ENCODE results near the gene MRPL49.
A peak's percentile ranks its signal among the peaks of the same experiment; 100 is the strongest.

The MRPL49 gene

DNA sequence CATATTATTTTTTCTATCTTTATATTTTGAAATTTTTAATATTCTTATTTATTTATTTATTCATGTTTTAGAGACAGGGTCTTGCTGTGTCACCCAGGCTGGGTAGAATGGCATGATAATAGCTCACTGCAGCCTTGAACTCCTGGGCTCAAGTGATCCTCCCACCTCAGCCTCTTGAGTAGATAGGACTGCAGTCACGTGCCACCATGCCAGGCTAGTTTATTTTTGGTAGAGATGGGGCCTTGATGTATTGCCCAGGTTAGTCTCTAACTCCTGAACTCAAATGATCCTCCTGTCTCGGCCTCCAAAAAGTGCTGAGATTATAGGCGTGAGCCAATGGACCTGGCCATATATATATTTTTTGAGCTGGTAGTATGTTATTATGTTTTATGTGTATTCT, 45.5 kb downstream of the MRPL49 start:
- no peak for ATAC-seq
- TF ChIP-seq SNAI2 (CRISPR knock-in tag; IDR thresholded peaks at IDR 0.05) = no peak
- no peak for TF ChIP-seq ESRRG (CRISPR knock-in tag; IDR thresholded peaks at IDR 0.05)
- no peak for TF ChIP-seq TCF4 (CRISPR knock-in tag; IDR thresholded peaks at IDR 0.05; ENCODE audit: borderline replicate concordance)

DNA sequence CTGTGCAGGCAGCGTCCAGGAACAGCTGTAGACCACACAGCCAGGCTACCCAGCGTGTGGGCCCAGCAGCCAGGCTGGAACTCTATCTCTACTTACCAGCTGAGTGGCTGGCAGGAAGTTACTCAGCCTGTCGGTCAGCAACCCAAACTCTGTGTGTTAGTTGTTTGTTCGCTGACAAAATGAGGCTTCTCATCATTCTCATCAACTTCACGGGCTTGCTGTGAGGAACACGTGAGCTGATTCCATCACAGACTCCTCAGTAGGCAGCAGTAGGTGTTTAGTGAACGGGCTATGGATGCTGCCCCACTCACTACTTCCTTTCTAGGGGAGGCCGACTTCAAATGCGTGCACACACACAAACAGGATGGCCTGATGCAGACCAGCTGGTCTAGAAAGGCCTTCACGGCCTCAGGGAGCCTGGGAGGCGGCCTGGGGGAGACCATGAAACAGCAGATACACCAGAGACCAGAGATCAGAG, 47.1 kb downstream of the MRPL49 start:
- peak; percentile 30; the same call in 1 of the 3 replicates for ATAC-seq
- TF ChIP-seq ARNTL (CRISPR knock-in tag; IDR thresholded peaks at IDR 0.05; ENCODE audit: borderline replicate concordance, low read depth) (no peak), ZNF565 (CRISPR knock-in tag; conservative IDR thresholded peaks at IDR 0.05; ENCODE audit: low read depth) (no peak), SNAI2 (CRISPR knock-in tag; IDR thresholded peaks at IDR 0.05) (no peak), ESRRG (CRISPR knock-in tag; IDR thresholded peaks at IDR 0.05) (no peak), ZNF70 (CRISPR knock-in tag; IDR thresholded peaks at IDR 0.05) (no peak), GLIS3 (CRISPR knock-in tag; IDR thresholded peaks at IDR 0.05) (no peak), PPARA (CRISPR knock-in tag; IDR thresholded peaks at IDR 0.05; ENCODE audit: borderline replicate concordance) (no peak), OSR1 (CRISPR knock-in tag; IDR thresholded peaks at IDR 0.05) (no peak), ZFP3 (CRISPR knock-in tag; IDR thresholded peaks at IDR 0.05) (no peak), ZNF8 (CRISPR knock-in tag; IDR thresholded peaks at IDR 0.05) (no peak), ZC3H10 (CRISPR knock-in tag; IDR thresholded peaks at IDR 0.05) (no peak), ZFP30 (CRISPR knock-in tag; IDR thresholded peaks at IDR 0.05) (no peak), TOX (CRISPR knock-in tag; IDR thresholded peaks at IDR 0.05; ENCODE audit: borderline replicate concordance) (no peak), TCF4 (CRISPR knock-in tag; IDR thresholded peaks at IDR 0.05; ENCODE audit: borderline replicate concordance) (no peak), RARB (CRISPR knock-in tag; IDR thresholded peaks at IDR 0.05) (no peak), BACH2 (CRISPR knock-in tag; IDR thresholded peaks at IDR 0.05; ENCODE audit: borderline replicate concordance) (no peak)
- TF ChIP-seq, protein P1, sequence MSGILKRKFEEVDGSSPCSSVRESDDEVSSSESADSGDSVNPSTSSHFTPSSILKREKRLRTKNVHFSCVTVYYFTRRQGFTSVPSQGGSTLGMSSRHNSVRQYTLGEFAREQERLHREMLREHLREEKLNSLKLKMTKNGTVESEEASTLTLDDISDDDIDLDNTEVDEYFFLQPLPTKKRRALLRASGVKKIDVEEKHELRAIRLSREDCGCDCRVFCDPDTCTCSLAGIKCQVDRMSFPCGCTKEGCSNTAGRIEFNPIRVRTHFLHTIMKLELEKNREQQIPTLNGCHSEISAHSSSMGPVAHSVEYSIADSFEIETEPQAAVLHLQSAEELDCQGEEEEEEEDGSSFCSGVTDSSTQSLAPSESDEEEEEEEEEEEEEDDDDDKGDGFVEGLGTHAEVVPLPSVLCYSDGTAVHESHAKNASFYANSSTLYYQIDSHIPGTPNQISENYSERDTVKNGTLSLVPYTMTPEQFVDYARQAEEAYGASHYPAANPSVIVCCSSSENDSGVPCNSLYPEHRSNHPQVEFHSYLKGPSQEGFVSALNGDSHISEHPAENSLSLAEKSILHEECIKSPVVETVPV (CRISPR knock-in tag; IDR thresholded peaks at IDR 0.05) = no peak
- TF ChIP-seq, protein P2, sequence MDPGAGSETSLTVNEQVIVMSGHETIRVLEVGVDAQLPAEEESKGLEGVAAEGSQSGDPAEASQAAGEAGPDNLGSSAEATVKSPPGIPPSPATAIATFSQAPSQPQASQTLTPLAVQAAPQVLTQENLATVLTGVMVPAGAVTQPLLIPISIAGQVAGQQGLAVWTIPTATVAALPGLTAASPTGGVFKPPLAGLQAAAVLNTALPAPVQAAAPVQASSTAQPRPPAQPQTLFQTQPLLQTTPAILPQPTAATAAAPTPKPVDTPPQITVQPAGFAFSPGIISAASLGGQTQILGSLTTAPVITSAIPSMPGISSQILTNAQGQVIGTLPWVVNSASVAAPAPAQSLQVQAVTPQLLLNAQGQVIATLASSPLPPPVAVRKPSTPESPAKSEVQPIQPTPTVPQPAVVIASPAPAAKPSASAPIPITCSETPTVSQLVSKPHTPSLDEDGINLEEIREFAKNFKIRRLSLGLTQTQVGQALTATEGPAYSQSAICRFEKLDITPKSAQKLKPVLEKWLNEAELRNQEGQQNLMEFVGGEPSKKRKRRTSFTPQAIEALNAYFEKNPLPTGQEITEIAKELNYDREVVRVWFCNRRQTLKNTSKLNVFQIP (CRISPR knock-in tag; IDR thresholded peaks at IDR 0.05; ENCODE audit: borderline replicate concordance, low read depth) = no peak
- TF ChIP-seq, protein P3, sequence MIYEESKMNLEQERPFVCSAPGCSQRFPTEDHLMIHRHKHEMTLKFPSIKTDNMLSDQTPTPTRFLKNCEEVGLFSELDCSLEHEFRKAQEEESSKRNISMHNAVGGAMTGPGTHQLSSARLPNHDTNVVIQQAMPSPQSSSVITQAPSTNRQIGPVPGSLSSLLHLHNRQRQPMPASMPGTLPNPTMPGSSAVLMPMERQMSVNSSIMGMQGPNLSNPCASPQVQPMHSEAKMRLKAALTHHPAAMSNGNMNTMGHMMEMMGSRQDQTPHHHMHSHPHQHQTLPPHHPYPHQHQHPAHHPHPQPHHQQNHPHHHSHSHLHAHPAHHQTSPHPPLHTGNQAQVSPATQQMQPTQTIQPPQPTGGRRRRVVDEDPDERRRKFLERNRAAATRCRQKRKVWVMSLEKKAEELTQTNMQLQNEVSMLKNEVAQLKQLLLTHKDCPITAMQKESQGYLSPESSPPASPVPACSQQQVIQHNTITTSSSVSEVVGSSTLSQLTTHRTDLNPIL (CRISPR knock-in tag; IDR thresholded peaks at IDR 0.05; ENCODE audit: low read depth) = no peak
- TF ChIP-seq, protein P4, sequence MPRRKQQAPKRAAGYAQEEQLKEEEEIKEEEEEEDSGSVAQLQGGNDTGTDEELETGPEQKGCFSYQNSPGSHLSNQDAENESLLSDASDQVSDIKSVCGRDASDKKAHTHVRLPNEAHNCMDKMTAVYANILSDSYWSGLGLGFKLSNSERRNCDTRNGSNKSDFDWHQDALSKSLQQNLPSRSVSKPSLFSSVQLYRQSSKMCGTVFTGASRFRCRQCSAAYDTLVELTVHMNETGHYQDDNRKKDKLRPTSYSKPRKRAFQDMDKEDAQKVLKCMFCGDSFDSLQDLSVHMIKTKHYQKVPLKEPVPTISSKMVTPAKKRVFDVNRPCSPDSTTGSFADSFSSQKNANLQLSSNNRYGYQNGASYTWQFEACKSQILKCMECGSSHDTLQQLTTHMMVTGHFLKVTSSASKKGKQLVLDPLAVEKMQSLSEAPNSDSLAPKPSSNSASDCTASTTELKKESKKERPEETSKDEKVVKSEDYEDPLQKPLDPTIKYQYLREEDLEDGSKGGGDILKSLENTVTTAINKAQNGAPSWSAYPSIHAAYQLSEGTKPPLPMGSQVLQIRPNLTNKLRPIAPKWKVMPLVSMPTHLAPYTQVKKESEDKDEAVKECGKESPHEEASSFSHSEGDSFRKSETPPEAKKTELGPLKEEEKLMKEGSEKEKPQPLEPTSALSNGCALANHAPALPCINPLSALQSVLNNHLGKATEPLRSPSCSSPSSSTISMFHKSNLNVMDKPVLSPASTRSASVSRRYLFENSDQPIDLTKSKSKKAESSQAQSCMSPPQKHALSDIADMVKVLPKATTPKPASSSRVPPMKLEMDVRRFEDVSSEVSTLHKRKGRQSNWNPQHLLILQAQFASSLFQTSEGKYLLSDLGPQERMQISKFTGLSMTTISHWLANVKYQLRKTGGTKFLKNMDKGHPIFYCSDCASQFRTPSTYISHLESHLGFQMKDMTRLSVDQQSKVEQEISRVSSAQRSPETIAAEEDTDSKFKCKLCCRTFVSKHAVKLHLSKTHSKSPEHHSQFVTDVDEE (CRISPR knock-in tag; IDR thresholded peaks at IDR 0.05) = no peak

DNA sequence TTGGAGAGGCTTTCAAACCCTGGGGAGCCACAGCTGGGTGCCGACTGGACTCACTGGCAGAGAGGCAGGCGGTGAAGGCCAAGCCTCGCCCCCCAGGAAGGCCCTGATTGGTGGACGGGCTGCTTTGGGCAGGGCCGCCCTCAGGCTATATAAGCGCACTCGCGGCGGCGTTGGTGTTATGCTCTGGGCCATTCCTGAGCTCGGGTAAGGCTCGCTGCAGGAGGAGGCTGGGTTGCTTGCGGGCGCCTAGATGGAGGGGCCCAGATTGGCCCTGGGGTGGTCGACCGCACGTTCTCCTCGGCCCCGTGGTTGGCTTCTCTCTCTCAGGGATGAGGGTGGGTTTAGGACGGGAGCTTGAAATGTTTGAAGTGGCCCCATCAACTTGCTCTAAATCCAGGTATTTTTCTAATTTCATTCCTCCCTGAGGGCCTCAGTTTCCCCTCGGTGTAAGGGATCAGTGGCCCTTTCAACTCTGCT, 48.0 kb downstream of the MRPL49 start, which contains the start of gene SPDYC:
TSS of gene SPDYC (plus strand) at position 176 of the 477 bp plus-strand sequence. CDS start 1,125 bp downstream, outside the sequence.
- TF ChIP-seq ARNTL (CRISPR knock-in tag; IDR thresholded peaks at IDR 0.05; ENCODE audit: borderline replicate concordance, low read depth) = no peak
- TF ChIP-seq RARB (CRISPR knock-in tag; IDR thresholded peaks at IDR 0.05) = no peak
- TF ChIP-seq, protein P1 (CRISPR knock-in tag; IDR thresholded peaks at IDR 0.05) = no peak
- TF ChIP-seq BACH2 (CRISPR knock-in tag; IDR thresholded peaks at IDR 0.05; ENCODE audit: borderline replicate concordance) = no peak
- TF ChIP-seq TCF4 (CRISPR knock-in tag; IDR thresholded peaks at IDR 0.05; ENCODE audit: borderline replicate concordance) = no peak
- TF ChIP-seq ISL1 (CRISPR knock-in tag; IDR thresholded peaks at IDR 0.05) = no peak
- no peak for TF ChIP-seq ZNF565 (CRISPR knock-in tag; conservative IDR thresholded peaks at IDR 0.05; ENCODE audit: low read depth)
- no peak for TF ChIP-seq ZNF70 (CRISPR knock-in tag; IDR thresholded peaks at IDR 0.05)
- TF ChIP-seq ZFP3 (CRISPR knock-in tag; IDR thresholded peaks at IDR 0.05) = no peak
- no peak for TF ChIP-seq OSR1 (CRISPR knock-in tag; IDR thresholded peaks at IDR 0.05)
- ATAC-seq = no peak; the same call in 2 of the 3 replicates
